HG02870 (cell line): ENCODE results near the gene GCC1.

Source experiments
- ATAC-seq: cut with Tn5 transposase; IDR thresholded peaks from one replicate; pipeline ENCODE4 v1.9.1; 2021; ENCODE audit warnings: mild to moderate bottlenecking, moderate library complexity; ENCODE audit not compliant: unreplicated experiment

GCC1 gene, protein sequence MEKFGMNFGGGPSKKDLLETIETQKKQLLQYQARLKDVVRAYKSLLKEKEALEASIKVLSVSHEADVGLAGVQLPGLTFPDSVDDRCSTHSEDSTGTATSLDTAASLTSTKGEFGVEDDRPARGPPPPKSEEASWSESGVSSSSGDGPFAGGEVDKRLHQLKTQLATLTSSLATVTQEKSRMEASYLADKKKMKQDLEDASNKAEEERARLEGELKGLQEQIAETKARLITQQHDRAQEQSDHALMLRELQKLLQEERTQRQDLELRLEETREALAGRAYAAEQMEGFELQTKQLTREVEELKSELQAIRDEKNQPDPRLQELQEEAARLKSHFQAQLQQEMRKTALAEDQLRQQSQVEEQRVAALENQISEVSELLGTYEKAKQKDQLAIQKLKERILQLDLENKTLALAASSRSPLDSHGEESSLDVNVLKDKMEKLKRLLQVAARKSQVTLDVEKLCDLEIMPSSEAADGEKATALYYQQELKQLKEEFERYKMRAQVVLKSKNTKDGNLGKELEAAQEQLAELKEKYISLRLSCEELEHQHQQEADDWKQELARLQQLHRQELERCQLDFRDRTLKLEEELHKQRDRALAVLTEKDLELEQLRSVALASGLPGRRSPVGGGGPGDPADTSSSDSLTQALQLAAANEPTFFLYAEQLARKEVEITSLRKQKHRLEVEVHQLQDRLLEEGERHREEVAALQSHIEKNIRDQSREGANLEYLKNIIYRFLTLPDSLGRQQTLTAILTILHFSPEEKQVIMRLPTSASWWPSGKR

DNA sequence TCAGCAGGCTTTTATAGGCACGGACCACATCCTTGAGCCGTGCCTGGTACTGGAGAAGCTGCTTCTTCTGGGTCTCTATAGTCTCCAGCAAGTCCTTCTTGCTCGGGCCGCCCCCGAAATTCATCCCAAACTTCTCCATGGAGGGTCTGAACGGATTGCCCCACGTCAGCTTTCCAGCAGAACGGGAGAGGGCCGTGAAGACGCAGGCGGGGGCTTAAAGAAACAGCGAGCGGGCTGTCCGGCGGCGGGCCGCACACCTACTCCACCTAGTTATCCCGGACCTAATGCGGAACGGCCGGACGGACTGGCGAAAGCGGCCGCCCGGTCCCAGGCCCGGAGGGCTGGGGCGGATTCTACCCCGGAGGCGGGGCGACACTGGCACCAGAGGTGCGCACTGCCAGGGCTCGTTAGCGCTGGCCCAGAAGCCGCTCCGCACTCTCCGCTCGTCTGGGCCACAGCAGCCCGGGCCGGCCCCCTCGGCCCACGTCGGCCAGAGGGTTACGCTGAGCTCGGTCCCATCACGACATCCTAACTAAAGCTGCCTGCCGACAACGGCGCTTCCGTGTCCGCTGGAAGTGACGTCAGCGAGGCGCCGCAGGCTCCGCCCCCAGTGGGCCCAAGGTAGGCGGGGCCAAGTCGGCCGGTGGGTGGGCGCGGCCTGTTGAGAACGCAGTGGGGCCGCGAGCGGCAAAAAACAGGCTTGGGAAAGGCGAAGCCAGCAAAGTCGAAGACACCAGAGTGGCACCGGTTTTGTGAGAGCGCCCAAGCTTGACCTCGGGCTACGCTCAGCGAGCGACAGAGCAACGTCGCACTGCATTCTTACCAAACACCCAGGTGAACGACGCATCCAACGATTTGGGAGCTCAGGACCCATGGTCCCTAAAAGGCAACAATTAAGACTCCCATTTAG, at the start of gene GCC1:
TSS of gene GCC1 (minus strand) at position 553 of the 910 bp plus-strand sequence. CDS start at position 139, 414 bp downstream.
- peak; percentile 77 for ATAC-seq

DNA sequence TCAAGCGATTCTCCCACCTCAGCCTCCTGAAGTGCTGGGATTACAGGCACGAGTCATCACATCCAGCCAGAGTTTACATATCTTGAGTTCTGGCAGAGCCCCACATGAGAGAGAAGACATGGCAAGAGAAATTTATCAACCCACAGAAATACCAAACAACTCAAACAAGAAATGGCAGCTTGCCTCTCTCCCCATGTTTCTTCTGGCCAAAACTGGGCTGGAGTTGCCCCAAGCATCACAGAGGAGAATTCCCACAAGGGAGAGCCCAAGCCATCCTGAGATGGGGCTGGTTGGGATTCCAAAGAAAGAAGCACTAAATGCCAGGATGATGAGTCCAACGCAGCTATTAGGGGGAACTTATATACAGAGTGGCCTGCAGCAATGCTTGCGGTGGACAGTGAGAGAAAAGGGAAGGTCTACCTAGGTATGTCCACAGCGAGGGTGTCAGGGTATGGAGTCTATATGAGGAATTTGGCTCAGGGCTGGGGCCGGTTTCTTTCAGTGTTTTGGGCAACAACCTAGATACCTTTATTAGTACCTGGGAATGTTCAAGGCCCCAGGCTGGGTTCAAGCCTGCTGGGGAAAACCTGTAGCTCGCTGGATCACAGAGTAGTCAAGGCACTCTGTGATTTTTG, 47.0 kb upstream of the GCC1 start:
- ATAC-seq = no peak

DNA sequence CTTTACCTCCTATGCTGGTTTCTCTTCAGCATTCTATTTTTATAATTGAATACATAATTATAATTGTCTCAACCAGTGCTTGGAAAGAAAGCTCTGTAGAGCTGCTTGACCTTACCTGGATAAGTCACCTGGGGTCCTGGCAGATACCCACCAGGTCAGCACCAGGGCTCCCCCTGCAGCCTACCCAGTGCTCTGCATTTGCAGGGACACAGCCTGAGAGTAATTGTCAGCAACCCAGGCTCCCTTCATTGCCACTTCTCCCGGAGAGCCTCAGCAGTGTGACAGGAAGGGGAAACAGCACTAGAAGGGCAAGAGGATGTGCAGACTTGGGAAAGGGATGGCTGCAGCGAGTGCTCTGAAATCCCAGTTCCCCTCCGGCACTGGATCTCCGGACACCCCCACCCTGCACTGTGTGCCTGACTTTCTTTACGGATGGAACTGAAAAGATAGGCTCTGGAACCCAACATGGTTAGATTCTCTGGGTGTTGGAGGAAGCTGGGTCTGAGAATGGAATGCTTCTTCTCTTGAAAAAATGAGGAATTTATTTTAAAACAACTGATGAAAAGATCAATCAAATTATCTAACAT, 44.0 kb upstream of the GCC1 start:
- ATAC-seq = peak; percentile 70

DNA sequence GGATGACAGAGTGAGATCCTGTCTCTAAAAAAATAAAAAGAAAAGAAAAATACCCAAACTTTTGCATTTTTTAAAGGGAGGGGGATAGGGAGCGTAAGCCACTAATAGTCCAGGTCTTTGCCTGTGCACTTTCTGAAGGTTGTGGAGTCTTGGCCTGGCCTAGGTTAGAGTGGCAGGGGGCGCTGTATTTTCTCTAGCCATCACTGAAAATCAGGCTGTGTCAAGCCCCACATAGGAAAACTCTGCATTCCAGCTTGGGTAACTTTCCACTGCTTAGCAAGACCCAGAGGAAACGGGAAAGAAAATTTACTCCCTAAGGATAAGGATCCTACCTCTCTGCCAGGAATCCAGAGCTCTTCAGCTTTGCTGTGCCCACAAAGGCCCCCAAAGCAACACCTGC, 43.0 kb upstream of the GCC1 start:
- ATAC-seq = no peak

DNA sequence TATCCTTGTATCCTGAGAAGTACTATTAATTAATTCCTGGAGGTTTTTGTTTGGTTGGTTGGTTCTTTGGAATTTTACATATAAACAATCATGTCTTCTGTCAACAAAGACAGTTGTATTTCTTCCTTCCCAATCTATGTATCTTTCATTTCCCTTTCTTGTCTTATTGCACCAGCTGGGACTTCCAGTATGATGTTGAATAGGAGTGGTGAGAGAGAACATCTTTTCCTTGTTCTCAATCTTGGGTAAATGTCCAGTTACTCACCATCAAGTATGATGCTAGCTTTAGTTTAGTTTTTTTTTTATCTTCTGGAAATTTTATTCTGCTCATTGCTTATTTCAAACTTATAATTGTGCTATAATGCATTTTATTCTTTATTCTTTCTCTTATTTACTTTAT, 39.9 kb upstream of the GCC1 start:
- ATAC-seq = no peak

DNA sequence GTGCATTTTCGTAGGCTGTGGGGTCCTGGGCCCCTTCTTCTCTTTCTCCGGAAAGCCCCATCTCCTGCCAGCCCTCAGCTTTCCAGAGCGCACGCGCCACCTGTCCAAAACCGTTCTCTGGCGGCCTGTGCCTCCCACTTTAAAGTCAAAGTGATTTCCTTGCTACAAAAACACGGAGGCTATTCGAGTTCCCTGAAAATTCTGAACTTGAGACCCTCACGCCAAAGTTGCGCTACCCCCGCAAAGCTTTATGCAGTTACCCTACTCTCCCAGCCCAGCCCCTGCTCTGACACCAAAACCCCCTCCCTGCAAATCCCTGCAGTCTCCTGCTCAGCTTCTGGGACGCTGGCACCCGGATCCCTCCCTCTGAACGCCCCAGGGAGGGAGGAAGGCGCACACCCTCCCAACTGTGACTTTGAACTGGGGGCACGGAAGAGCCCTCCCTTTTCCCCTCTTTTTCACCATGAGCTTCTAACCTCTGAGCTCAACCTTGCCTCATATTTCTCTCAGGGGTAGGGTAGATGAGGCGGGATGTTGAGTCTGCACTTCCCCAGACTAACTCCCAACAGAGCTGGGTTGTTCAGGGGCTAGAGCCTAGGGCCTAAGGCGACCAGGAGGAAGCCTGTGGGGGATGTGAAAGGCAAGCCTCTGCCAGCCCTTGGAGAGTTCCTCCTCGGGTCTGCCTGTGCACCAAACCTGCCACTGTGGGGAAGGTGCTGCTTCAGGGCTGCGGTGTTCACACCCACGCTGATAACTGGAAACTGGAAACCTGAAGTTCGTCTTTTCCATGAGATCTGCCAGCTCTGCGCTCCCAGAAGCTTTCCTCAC, 35.2 kb upstream of the GCC1 start:
- no peak for ATAC-seq

DNA sequence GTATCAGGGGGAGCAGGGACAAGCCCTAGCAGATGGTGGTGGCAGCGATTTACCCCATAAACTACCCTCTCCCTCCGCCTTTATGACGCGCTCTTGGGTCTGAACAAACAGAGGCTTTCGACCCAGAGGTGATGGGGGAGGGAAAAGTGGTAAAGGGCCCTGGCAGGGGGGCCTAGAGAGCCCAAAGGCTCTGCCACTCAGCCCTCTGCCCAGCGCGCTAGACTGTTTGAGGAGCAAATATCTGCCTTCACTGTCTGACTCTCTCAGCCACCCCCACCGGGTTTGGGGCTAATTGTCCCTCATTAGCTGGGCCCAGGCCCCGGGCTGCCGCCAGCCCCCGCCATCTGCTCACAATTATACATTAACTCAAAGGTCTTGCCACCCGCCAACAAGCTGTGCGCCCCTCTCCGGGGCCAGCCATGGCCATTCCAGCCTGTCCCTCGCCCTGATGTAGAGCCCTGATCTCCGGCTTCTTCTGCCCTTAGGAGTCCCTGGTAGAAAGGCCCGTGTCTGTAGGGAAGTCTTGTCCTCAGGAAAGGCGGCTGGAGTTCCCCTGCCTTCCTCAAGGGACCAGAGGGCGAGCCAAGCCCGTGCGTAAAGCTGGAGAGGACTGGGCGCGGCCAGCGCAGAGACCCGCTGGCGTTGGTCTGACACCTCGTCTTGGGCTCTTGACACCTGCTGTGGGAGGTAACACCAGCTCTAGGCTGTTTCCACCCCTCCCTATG, 34.4 kb upstream of the GCC1 start:
- ATAC-seq = no peak

DNA sequence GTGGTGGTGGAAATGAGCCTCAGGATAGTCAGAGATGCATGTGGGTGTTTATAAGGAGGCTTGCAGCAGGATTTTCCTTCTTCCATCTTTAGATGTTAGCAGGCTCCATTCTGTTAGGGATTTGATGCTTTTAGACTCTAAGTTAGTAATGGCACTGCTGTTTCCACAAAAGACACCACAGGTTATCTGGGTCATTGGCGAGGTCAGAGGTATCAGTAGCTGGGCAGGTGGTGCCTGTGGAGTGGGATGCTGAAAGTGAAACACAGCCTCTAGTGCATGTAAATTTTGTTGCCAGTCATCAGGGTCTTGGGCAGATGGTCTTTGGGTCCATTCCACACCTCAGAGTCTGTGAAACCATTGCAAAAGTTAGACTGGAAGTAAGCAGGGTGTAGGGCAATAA, 33.4 kb upstream of the GCC1 start:
- ATAC-seq = no peak

DNA sequence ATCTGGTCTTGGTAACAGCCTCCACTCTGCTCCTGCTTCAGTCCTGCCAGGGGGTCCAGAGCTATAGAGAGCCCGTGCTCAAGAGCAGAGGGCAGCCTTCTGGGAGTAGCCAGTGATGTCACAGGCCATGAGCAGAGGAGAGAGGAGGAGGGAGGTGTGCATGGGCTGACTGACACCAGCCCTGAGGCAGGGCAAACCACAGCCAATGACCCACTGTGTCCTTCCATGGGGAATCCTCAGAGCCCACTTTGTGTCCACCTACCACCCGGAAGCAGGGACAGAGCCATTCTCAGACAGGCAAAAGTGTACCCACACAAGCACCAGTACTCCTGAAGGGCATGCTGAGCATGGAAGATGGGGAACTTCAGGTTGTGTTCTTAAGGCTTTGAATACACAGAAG, 32.6 kb upstream of the GCC1 start, which contains the start of gene PAX4:
TSS of gene PAX4 (minus strand) at position 101 of the 400 bp plus-strand sequence. CDS start 2,214 bp downstream, outside the sequence.
- no peak for ATAC-seq

DNA sequence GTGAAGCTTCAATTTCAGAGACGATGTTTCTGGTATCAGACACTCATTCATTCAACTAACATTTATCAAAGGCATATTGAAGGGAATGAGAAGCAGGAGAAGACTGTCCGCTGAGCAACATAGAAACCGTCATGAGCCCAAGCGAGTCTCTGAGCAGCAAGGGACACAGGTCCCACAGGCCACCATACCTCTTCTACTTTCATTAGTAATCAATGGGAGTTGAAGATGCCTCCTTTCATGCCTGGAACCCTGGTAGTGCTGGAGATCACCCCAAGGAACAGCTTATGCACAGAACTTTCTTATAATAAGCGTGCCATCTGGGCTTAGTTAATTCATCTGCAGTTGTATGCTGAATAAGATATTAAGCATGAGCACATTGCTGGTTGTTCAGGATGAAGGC, 31.3 kb upstream of the GCC1 start:
- no peak for ATAC-seq

DNA sequence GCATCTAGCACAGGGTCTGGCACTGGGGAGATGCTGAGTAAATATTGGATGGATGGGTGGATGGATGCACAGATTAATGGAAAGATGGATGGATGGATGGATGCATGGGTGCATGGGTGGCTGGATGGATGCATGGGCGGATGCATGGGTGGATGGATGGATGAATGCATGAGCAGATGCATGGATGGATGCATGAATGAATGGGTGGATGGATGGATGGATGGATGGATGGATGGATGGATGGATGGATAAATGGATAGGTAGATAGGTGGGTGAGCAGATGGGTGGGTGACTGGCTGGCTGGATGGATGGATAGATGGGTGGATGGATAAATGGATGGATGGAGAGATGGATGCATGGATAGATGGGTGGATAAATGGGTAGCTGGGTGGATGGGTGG, 26.9 kb upstream of the GCC1 start:
- no peak for ATAC-seq

DNA sequence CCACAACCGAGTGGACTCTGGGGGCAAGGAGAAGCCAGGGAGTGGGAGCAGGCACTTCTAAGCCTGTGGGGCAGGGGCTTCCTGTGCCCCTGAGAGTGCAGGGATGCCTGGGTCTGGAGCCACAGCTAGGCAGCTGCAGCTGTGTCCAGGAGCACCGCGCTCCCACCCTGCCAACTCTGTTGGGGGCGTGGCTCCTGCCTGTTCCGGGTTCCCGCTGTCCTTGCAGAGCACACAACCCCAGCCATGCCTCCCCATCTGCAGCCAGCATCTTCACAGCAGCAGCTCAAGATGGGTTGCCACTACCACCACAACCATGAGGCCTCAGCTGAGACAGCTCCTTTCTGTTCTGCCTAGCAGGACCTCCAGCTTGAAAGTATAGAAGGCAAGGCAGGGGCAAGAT, 23.9 kb upstream of the GCC1 start:
- ATAC-seq = no peak

DNA sequence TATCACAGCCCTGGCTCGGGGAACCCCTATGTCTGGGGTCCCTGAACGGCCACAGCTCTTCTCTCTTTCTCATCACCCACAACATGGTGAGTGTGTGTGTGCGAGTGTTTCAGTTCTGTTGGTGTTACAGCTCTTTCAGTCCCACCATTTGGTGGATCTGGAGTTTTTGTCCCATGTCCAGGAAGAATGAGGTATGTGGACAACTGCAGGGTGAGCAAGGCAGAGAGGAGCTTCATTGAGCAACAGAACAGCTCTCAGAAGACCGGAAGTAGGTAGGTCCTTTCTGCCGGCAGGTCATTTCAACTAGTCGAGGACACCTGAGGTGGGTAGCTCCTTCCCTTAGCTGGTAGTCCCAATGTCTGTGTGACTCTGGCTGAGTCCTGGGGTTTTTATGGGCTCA, 23.1 kb upstream of the GCC1 start:
- no peak for ATAC-seq

DNA sequence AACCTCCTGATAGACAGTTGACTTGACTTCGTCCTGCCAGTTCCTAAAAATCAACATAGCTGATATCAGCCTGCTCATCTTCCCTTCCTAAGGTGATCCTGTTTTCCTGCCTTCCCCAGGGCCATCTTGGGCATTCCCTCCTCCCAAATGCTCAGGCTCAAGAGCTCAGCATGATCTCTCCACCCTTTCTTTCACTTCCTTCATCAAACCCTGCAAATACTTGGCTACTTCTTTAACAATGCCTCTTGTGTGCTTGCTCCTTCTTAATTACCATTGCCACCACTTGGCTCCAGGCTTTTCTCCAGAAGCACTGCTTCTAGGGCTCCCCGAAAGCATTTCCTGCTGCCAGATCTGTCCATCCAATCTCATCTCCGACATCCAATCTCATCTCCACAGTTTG, 15.5 kb upstream of the GCC1 start:
- no peak for ATAC-seq

DNA sequence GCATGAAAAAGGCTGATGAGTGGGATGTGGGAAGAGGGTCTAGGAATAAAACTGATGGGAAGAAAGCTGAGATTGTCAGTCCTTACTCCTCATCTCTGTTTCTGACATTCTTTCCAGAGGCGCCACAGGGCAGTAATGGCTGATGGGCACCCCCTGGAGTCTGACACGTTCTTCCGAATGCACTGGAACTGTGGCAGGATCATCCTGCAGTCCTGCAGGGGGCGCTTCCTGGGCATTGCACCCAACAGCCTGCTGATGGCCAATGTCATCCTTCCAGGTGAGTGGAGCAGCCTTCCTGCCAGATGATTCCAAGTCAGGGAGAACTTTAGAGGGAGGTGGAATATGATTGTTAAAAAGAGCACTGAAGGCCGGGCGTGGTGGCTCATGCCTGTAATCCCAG, 12.9 kb upstream of the GCC1 start:
- ATAC-seq = no peak

DNA sequence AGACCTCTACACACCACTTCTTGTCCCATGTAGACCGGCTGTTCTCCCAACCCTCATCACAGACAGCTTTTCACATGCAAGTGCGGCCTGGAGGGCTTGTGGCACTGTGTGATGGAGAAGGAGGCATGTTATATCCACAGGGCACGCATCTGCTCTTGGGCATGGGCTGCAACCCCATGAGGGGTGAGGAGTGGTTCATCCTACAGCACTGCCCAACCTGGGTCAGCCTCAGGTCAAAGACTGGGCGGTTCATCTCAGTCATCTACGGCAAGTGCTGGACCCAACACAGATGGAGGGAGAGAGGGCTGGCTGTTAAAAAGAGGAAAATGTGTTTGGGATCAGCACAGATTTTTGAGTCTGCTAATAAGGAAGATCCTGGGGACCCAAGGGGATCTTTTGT, 10.3 kb upstream of the GCC1 start:
- ATAC-seq = no peak

DNA sequence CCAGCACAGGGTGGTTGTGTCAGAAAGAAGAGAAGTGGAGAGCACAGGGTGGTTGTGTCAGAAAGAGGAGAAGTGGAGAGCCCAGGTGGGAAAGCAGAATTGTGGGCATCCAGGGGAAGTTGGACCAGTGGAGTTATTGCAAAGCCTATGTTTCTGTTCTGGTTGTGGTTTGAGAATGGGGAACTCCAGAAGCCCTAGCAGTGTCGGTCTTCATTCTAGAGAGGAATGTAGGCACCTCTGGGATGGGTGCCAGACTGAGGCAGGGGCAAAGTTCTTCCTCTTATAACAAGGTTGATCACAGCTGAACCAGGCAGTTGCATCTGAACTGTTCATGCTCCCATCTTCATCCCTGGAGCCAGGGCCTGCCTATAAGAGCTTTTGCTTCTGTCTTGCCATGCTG, 9.1 kb upstream of the GCC1 start:
- ATAC-seq = no peak

DNA sequence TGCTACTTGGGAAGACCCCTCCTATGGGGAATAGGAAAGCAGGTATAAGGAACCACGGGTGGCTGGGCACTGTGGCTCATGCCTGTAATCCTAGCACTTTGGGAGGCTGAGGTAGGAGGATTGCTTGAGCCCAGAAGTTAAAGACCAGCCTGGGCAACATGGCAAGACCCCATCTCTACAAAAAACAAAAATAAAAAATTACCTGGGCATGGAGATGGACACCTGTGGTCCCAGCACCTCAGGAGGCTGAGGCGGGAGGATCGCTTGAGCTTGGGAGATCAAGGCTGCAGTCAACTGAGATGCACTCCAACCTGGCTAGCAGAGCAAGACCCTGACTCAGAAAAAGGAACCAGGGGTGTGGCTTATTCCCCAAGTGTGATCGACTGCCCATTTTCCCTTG, 7.2 kb upstream of the GCC1 start:
- ATAC-seq = no peak

DNA sequence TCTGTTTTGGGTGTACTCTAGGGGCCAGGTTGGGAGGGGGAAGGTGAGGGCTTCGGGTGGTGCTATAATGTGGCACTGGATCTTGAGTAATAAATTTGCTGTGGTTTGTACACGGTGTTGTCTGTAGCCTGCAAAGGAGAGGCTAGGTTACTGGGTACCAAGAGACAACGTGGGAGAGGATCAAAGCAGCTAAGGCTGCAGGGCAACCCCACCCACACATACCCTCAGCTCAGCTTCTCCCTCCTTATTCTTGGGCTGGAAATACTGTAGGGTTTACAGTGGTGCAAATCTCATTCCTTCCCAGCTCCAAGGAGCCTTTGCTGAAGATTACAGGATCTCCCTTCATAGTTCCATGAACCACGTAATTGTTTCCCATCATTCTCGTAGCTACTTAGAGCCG, 6.2 kb upstream of the GCC1 start:
- no peak for ATAC-seq
